GM21381 (cell line): ENCODE results near the gene CCDC74A.
"Not testable (repeated sequence)": the region's sequence is repeated elsewhere in the genome, so short reads cannot be mapped to it uniquely, and the experiment has no call there.

ENCODE experiments used
- ATAC-seq: cut with Tn5 transposase; IDR thresholded peaks from one replicate; pipeline ENCODE4 v1.9.1; 2021; ENCODE audit warnings: mild to moderate bottlenecking, moderate library complexity; ENCODE audit not compliant: unreplicated experiment

Gene CCDC74A

DNA sequence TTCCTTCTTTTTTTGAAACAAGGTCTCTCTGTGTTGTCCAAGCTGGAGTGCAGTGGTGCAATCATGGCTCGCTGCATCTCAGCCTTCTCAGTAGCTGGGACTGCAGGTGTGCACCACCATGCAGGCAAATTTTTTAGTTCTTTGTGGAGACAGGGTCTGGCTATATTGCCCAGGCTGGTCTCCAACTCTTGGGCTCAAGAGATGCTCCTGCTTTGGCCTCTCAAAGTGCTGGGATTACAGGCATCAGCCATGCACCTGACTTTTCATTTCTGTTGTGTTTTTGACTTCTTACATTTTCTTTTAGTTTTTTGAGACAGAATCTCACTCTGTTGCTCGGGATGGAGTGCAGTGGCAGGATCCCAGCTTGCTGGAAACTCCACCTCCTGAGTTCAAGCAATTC lies 2.4 kb upstream of the CCDC74A start:
- ATAC-seq, result not testable (repeated sequence)

DNA sequence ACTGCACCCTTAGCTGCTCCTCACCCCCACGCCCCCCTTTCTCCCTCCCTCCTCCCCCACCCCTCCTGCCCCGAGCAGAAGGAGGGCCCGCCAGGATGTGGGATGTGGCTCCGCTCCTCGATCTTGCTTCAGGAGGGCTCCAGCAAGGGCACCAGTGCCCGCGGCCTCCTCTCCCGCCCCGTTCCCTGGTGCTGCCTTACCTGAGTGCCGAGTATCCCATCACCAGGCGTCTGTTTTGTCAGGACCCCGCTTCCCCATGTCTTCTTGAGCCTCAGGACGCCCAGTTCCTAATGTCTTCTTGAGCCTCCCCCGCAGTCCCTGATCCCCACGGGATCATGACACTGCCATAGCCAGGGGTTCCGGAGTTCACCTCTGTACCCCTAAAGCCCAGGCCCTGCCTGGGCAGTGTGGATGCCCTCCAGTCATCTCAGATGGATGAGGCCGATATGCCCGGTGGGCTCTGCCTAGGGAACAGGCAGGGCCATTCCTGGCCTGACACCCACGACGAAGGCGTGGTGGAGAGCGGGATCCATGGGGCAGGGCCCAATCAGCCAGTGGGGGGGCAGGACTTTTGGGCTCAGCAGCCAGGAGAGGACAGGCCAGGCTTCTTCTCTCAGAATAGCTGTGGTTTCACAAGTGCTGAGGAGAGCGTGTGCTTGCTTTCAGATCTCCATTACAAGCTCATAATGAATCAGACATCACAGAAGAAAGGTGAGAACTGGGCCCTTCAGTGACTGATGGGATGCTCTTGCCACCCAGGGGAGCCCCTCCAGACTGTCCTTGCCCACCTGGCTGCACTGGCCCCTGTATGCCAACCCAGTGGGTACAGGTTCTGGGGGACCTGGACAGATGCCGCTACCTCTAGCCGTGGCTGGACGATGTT lies 1.5 kb downstream of the CCDC74A start:
- peak; percentile 62 for ATAC-seq

DNA sequence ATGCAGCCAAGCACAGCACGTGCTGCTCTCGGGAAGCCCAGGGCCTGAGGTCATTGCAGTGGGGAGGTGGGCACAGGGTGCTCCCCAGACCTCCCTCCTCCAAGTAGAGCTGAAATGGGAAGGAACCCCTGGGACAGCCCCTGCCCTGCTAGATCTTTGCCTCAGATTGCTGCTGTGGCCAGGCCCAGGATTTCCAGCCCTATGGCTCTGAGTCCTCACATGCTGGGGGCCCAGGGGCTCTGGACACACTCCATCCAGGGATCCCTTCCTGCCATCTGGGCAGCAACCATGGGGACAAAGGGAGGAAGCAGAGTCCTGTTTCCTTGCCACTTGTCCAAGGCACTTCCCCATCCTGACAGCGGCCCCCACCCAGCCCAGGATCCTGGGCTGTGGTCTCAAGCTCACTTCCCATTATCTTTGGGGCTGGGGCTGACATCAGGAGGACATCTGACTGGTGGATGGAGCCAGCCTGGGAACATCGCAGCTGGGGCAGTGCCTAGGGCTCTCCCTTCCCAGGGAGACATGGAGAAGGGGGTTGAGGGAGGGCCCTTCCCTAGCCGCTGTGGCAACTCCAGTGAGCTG lies 2.3 kb downstream of the CCDC74A start:
- not testable (repeated sequence) for ATAC-seq

DNA sequence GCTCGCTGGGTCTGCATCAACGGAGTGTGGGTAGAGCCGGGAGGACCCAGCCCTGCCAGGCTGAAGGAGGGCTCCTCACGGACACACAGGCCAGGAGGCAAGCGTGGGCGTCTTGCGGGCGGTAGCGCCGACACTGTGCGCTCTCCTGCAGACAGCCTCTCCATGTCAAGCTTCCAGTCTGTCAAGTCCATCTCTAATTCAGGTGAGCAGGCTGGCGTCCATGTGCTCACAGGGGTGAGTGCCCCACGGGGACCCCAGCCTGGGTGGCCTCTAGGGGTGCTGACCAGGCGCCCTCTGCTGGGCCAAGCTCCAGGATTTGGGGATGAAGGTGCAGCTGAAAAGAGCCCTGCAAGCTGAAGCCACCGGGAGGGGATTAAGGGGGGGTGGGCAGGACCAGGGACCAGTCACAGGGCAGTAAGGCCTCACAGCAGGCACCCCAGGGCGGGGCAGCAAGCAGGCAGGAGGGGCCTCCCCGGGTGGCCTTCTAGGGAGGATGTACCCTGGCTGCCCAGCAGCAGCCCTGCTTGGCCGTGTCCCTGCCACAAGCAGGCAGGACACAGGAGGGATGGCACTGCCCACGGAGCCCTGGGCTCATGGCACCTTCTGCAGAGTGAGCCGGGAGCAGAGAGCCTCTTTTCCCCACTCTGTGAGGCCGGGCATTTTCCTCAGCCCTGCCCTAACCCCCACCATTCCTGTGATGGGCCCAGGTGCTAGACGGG lies 3.1 kb downstream of the CCDC74A start:
- ATAC-seq, result not testable (repeated sequence)

DNA sequence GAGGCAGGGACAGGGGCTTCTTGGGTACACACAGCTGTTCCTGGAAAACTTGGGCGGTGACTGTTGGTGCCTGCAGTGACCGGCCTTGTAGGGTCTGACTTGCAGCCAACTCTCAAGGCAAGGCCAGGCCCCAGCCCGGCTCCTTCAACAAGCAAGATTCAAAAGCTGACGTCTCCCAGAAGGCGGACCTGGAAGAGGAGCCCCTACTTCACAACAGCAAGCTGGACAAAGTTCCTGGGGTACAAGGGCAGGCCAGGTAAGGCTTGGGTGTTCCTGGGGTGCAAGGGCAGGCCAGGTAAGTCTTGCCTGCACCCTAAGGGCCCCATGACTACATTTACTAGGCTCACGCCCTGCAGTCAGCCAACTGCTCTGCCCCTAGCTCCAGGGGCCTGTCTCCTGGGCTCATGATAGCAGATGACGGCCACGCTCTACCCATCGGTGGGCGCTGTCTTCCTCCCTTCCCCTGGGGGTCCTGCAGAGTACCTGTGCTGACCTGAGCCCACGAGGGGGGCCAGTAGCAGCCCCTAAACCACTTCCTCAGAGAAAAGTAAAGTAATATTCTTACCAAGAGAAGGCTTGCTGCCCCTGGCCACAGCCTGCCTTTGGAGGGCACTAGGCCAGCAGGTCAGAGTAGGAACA lies 4.0 kb downstream of the CCDC74A start:
- not testable (repeated sequence) for ATAC-seq

DNA sequence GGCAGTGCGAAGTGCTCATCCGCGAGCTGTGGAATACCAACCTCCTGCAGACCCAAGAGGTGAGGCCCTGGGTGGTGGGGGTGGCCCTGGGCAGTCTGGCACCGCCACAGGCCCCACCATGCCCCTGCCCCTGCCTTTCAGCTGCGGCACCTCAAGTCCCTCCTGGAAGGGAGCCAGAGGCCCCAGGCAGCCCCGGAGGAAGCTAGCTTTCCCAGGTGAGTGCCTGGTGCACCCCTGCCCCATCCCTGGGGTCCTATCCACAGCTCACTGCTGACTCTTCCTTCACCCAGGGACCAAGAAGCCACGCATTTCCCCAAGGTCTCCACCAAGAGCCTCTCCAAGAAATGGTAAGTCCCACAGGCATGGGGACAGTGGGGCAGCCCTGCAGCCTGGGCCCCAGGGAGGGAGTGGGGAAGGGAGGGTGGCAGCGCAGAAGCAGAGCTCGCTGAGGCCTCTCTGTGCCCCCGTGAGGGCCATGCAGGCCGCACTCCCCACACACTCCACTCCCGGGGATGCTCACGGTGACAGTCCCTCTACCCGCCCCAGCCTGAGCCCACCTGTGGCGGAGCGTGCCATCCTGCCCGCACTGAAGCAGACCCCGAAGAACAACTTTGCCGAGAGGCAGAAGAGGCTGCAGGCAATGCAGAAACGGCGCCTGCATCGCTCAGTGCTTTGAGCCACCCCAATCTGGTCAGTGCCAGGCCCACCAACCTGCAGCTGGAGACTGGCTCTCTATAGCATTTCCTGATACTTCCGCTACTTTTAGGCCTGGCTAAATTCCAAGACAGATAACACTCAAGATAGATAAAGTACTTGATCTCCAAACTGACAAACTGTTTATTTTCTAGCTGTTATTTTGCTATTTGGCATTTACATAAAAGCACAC lies 5.3 kb downstream of the CCDC74A start:
- ATAC-seq, result not testable (repeated sequence)

DNA sequence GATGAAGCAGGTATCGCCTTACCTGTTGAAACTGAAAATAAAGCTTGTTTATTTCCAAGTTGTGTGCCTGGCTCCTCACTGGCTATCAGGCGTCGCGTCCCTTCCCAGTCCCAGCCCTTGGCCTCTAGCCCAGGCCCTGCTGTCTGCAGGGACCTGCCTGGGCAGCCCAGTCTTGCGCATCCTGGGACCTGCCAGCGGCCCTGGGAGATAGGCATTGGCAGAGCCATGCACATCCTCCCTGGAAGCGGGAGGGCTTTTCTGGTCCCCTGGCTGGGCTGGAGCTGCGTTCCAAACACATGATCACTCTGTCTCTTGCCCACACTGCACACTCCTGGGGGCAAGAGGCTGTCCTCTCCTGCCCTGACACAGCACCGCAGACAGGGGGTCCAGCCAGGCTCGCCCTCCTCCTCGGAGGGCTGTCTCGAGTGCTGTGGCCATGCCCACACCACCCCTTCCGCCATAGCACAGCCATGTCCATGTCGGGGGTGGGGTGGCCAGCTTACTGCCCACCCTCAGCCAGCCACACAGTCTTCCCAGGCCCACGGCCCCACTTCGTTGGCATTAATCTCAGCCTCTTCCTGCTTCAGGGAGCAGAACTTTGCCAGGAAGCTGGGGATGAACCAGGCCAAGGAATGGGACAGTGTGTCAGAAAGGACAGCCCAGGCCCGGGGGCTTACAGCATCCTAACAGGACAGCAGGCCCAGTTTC lies 6.1 kb downstream of the CCDC74A start:
- ATAC-seq, result not testable (repeated sequence)

DNA sequence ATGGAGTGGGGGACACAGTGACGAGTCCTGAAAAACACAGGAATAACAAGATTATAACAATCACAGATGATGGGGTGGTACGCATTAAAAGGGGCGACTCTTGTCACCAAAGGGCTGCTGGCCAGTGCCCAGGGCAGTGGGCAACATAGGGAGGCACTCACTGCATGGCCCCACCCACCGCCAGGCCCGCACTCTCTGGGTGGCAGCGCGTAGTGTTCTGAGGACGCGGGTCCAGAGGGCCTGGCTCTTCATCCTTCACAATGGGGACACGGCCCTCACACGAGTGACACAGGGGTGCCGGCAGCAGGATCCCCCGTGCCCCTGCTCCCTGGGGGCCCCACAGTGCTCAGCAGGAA lies 6.6 kb downstream of the CCDC74A start:
- not testable (repeated sequence) for ATAC-seq

DNA sequence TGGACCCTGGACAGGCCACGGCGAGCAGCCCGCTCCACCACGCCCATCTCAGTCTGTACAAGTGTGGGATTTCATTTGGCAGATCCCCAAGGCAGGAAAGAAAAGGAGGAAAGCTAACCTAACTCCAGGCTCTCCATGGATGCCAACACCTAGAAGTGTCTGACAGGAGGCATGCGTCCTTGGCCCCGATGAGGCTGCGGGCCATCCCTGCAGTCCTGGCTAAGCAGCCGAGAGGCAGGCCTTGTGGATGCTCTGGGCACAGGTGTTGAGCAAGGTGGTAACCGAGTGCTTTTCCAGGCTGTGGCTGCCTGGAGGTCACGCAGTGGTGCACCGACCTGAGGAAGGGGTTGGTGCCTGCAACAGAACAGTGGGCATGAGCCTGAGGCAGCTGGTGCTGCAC lies 7.3 kb downstream of the CCDC74A start:
- not testable (repeated sequence) for ATAC-seq

DNA sequence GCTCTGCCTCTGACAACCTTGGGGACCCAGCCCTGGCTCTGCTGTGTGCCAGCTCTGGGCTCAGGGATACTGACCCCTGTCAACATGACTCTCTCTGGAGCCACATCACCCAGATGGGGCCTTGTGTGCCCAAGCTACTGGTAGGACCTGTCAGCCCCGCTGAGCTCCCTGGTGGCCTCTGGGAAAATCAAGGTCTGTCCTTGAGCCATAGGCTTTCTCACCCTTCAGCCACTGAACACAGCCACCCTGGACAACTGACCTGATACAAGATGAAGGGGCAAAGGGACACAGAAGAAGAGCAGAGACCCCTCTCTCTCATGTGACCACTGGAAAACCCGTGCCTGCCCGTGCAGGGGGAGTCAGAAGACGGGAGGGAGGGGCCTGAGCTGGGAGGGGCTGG lies 7.8 kb downstream of the CCDC74A start:
- ATAC-seq, result no peak

DNA sequence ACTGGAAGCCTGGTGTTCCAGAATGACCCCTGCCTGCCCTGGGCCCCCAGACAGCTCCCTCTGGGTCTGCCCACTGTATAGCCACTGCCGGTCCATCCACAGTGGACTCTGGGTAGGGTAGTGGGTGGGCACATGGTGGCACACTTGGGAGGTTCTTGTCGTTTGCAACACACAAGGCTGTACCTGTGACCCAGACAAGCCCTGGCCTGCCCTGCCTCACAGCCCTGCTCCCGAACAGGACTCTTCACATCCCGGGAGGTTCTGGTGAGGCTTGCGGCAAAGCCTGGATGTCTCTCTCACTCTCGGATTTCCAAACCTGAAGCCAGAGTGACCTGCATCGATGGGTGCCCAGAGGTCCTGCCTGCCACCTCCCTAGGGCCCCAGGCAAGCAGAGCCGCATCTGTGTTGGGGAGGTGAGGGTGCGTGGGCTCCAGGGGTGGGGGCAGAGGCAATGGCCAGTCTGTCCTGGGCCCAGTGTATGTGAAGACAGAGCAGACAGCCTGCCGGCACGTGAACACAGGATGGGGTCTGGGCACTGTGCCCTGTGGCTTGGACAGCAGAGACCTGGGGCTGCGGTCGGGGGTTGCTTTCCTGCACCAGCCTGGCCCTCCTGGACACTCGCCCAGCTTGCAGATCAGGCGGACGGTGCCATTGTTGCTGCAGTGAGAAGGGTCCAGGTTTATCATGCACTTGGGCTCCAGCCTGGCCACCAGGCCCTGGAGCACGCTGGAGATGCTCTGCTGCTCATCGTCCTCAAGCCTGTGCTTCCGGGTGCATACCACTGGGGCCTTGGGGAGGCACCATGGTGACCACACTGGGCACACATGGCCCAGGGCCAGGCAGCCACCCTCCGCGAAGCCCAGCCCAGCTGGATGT lies 8.5 kb downstream of the CCDC74A start:
- ATAC-seq, result not testable (repeated sequence)

DNA sequence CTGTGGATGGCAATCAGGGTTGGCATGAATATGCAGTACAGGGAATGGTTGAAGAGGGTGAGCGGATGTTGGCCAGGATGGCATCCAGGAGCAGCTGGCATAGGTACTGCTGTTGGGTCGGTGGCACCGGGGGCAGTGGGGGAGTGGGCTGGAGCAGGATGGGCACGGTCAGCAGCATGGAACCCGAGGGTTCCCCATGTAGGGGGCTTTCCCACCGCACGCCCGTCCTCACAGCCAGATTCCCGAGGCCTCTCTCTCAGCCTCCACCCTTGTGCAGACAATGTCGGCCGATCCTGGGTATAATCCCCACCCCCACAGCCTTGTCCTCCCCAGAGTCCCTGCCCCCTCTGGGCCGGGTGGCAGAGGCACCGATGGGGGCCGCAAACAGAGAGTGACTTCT lies 9.2 kb downstream of the CCDC74A start:
- not testable (repeated sequence) for ATAC-seq

DNA sequence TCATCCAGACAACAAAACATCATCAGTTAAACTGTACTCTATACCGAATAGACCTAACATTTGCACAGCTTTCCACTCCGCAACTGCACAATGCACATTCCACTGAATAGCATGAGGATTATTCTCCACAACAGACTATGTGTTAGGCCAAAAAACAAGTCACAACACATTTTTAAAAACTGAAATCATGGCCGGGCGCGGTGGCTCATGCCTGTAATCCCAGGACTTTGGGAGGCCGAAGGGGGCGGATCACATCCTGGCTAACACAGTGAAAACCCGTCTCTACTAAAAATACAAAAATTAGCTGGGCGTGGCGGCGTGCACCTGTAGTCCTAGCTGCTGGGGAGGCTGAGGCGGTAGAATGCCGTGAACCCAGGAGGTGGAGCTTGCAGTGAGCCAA lies 11.2 kb downstream of the CCDC74A start:
- ATAC-seq, result not testable (repeated sequence)

DNA sequence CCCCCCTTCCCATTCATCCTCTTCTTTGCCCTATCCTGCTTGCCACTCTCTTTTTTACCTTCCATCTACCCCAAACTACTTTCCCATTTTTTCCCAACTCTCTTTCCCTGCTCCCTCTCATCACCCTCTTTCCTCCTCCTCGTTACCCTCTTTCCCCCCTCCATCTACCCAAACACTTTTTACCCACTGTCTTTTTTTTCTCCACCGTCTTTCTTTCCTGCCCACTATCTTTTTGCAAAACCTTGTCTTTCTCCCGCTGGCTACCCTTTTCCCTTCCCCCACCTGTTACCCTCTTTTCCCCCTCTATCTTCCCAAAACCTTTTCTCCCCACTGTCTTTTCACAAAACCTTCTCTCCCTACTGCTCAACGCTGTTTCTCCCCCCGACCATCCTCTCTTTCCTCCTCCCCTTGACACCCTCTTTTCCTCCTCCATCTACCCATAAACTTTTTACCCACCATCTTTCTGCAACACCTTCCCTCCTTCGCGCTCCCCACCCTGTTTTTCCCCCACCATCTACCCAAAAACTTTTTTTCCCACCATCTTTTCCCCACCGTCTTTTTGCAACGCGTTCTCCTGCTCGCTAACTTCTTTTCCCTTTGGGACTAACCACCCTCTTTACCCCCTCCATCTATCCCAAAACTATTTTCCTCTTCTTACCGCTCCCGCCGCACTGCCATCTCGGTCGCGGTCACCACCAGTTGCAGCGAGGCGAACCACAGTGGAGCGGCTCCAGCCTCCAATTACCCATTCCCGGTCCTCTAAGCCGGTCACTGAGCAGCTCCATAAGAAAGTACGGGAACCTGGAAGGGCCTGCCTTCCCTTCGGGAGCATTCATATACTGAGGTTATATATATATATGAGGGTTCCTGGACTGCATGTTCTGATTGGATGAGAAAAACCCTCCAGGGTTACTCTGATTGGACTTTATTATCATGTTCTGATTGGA lies 15.0 kb downstream of the CCDC74A start:
- no peak for ATAC-seq

DNA sequence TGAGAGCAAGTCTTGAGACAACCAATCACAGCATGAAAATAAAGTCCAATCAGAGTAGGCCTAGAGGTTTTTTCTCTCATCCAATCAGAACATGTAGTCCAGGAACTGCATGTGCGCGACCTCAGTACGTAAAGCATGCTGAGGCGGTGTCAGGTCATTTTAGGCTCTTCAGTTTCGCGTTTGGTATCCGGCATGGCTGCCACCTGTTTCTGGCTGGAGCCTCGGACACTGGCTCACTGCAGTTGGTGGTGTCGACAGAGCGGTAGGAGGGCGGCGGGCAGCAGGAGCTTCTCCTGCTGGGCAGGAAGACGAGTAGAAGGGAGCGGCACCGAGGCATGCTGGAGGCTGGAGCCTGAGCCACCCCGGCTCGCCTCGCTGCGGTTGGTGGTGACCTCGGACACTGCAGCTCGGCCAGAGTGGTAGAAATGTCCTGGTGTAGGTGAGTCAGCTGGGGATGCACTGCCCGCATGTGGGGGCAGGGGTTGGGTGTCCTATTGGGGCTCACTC lies 15.8 kb downstream of the CCDC74A start:
- no peak for ATAC-seq

DNA sequence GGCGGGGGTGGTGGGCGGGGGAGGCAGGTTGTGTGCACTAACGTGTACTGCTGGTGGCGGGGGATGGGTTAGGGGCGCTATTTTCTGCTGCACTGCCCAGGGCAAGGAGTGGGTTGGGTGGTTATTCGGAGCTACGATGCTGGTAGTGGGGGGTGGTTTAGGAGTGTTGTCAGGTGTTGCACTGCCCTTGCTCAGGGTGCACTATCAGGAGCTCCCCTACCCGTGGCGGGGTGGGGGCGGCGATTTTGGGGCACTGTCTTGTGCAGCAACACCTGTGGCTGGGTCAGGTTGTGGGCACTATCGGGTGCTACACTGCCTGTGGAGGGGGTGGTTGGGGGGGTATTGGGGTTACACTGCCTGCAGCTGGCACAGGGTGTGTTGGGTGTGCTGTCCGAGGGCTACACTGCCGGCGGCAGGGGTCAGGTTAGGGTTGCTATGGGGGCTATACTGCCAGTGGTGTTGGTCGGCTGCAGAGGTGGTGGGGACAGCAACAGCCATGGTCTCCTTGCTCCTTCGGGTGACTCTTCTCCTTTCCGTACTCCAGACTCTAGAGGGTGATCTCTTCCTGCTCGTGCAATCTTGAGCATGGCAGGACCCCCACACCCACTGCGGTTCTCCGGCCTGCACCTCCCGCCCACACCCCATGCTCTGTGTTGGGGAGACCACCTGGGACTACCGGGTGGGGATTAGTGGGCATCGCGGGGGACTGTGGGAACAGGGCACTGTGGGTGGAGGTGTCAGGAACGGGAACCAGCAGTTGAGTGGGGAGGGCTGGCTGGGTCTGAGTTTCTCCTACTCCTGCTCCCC lies 16.5 kb downstream of the CCDC74A start:
- ATAC-seq, result not testable (repeated sequence)

DNA sequence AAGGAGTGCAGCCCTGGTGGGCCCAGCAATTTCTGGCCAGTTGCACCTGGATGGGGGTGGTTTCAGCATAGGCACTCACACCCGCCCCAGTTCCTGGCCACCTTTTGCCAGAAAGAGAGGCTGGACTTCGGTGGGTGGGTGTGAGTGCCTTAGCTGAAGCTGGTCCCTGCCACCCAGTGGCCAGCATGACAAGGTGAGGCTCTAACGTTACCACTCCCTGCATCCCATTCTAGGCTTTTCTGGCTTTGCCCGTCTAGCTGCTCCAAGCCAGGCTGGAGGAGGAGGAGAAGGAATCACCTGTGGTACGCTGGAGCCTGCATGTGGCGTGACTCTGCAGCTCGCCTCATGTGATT lies 17.1 kb downstream of the CCDC74A start:
- not testable (repeated sequence) for ATAC-seq
